Activated T-helper 1 cell treated with anti-CD3 and anti-CD28 coated beads, Interleukin-2, amount 50 U/mL, for 16 hours (primary cell): Measurements from ENCODE around the gene NDUFA8.

Source experiments
- DNase-seq, 2 donors: peaks; one replicate each; pipeline ENCODE4 v3.0.0-alpha.2; 2020; ENCODE audit warnings: low read depth in 1 of 2, low spot score in 1 of 2

NDUFA8 gene

GRCh38 chr9:122159026-122159924 is at the start of gene NDUFA8, which contains the start of gene MORN5:
NDUFA8 (minus strand) TSS chr9:122159779; CDS start chr9:122159677, 102 bp downstream.
MORN5 (plus strand) TSS chr9:122159908; CDS start chr9:122159973, 65 bp downstream.
- peak; percentile 86 to 93 for DNase-seq

GRCh38 chr9:122207096-122207495 is 47.5 kb upstream of the NDUFA8 start:
- DNase-seq, result no peak

GRCh38 chr9:122206118-122207046 is 46.8 kb upstream of the NDUFA8 start:
- DNase-seq, result no peak

- no peak for DNase-seq
Measured at GRCh38 chr9:122205176-122205575, 45.6 kb upstream of the NDUFA8 start.

- DNase-seq, result no peak
Measured at GRCh38 chr9:122204491-122204890, 44.9 kb upstream of the NDUFA8 start.

GRCh38 chr9:122204055-122204454 is 44.5 kb upstream of the NDUFA8 start:
- no peak for DNase-seq

- DNase-seq, result no peak
Measured at GRCh38 chr9:122202111-122202510, 42.5 kb upstream of the NDUFA8 start.

GRCh38 chr9:122201641-122202040 is 42.1 kb upstream of the NDUFA8 start:
- DNase-seq, result no peak

GRCh38 chr9:122200960-122201595 is 41.5 kb upstream of the NDUFA8 start:
- no peak for DNase-seq

GRCh38 chr9:122197882-122198281 is 38.3 kb upstream of the NDUFA8 start:
- DNase-seq, result no peak

GRCh38 chr9:122197426-122197825 is 37.8 kb upstream of the NDUFA8 start:
- DNase-seq, result no peak

GRCh38 chr9:122195875-122196274 is 36.3 kb upstream of the NDUFA8 start:
- DNase-seq, result no peak

- DNase-seq, result no peak
Measured at GRCh38 chr9:122193651-122194050, 34.1 kb upstream of the NDUFA8 start.

GRCh38 chr9:122192914-122193525 is 33.4 kb upstream of the NDUFA8 start:
- DNase-seq, result no peak

- no peak for DNase-seq
Measured at GRCh38 chr9:122192261-122192875, 32.8 kb upstream of the NDUFA8 start.

GRCh38 chr9:122191584-122191983 is 32.0 kb upstream of the NDUFA8 start:
- no peak for DNase-seq

GRCh38 chr9:122190597-122191381 is 31.2 kb upstream of the NDUFA8 start:
- DNase-seq, result no peak

GRCh38 chr9:122188369-122188768 is 28.8 kb upstream of the NDUFA8 start:
- DNase-seq, result no peak

- no peak for DNase-seq
Measured at GRCh38 chr9:122186777-122187470, 27.3 kb upstream of the NDUFA8 start.
